ENCODE measurements around the gene HIRA.
A peak's percentile ranks its signal among the peaks of the same experiment; 100 is the strongest.
"Not testable (repeated sequence)": the region's sequence is repeated elsewhere in the genome, so short reads cannot be mapped to it uniquely, and the experiment has no call there.

DNA sequence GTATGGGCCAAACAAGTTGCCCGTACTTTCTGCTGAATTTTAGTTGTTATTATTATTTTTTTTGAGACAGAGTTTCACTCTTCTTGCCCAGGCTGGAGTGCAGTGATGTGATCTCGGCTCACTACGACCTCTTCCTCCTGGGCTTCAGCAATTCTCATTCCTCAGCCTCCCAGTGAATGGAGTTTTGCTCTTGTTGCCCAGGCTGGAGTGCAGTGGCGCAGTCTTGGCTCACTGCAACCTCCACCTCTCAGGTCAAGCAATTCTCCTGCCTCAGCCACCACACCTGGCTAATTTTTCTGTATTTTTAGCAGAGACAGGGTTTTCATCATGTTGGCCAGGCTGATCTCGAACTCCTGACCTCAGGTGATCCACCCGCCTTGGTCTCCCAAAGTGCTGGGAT is 125.0 kb downstream of the HIRA start:
- TF ChIP-seq, protein P1, sequence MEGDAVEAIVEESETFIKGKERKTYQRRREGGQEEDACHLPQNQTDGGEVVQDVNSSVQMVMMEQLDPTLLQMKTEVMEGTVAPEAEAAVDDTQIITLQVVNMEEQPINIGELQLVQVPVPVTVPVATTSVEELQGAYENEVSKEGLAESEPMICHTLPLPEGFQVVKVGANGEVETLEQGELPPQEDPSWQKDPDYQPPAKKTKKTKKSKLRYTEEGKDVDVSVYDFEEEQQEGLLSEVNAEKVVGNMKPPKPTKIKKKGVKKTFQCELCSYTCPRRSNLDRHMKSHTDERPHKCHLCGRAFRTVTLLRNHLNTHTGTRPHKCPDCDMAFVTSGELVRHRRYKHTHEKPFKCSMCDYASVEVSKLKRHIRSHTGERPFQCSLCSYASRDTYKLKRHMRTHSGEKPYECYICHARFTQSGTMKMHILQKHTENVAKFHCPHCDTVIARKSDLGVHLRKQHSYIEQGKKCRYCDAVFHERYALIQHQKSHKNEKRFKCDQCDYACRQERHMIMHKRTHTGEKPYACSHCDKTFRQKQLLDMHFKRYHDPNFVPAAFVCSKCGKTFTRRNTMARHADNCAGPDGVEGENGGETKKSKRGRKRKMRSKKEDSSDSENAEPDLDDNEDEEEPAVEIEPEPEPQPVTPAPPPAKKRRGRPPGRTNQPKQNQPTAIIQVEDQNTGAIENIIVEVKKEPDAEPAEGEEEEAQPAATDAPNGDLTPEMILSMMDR (IDR thresholded peaks at IDR 0.05 in 2 of 3, conservative IDR thresholded peaks at IDR 0.05 in 1 of 3; ENCODE audit: insufficient read depth in 2 of 3, low read depth in 1 of 3, low read length in 3 of 3): 0 out of 6 replicates have a peak, but pooled peaks of 1 of the 3 experiments have one; percentile 3
- TF ChIP-seq SPI1 (IDR thresholded peaks at IDR 0.05; ENCODE audit: borderline replicate concordance, low read depth, low read length); ZFP30 (CRISPR knock-in tag; IDR thresholded peaks at IDR 0.05; ENCODE audit: borderline replicate concordance); JUN (IDR thresholded peaks at IDR 0.05; ENCODE audit: borderline replicate concordance, low read depth, low read length); JUN (CRISPR knock-in tag; IDR thresholded peaks at IDR 0.05; ENCODE audit: borderline replicate concordance); ZNF24 (IDR thresholded peaks at IDR 0.05); JUND (IDR thresholded peaks at IDR 0.05; ENCODE audit: borderline replicate concordance, low read depth, low read length); JUND (tag; IDR thresholded peaks at IDR 0.05; ENCODE audit: borderline replicate concordance, low read depth, low read length); MEF2D (tag; conservative IDR thresholded peaks at IDR 0.05; ENCODE audit: low read depth); POLR2A (conservative IDR thresholded peaks at IDR 0.05); BRD4 (IDR thresholded peaks at IDR 0.05); POLR2AphosphoS5 (IDR thresholded peaks at IDR 0.05; ENCODE audit: control insufficient read depth, insufficient read depth, low read depth, low read length): not testable (repeated sequence)
